GM21367 (cell line): Measurements from ENCODE around the gene DUSP22.
A peak's percentile ranks its signal among the peaks of the same experiment; 100 is the strongest.

ENCODE experiments used
- ATAC-seq: cut with Tn5 transposase; IDR thresholded peaks from one replicate; pipeline ENCODE4 v1.9.1; 2021; ENCODE audit not compliant: unreplicated experiment

The DUSP22 gene

GRCh38 chr6:308768-309167 lies 16.5 kb downstream of the DUSP22 start:
- ATAC-seq, result no peak

- no peak for ATAC-seq
Observed at GRCh38 chr6:309947-310346, 17.7 kb downstream of the DUSP22 start.

- no peak for ATAC-seq
Observed at GRCh38 chr6:310671-311070, 18.4 kb downstream of the DUSP22 start.

GRCh38 chr6:311679-312220 lies 19.5 kb downstream of the DUSP22 start:
- no peak for ATAC-seq

- ATAC-seq, result no peak
Observed at GRCh38 chr6:313087-313486, 20.8 kb downstream of the DUSP22 start.

- no peak for ATAC-seq
Observed at GRCh38 chr6:313917-314316, 21.6 kb downstream of the DUSP22 start.

- ATAC-seq, result no peak
Observed at GRCh38 chr6:314377-314776, 22.1 kb downstream of the DUSP22 start.

DNA sequence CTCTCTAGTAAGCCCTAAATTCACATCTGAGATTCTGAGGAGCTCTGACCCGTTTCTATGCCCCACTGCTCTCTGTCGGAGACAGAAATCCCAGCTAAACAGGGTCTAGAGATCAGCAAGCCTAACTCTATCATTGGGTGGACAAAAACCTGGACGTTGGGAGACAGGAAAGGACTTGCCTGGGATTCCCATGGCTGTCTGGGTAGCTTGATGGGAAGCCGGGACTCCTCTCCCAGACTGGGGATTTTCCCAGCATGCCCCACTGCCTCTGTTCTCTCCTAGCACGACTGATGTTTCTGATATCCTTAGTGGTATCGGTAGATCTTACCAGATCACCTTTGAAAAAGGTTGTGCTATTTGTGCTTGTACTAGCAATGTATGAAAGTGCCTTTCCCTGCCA lies 22.9 kb downstream of the DUSP22 start:
- ATAC-seq, result no peak

GRCh38 chr6:315921-316752 lies 23.9 kb downstream of the DUSP22 start:
- no peak for ATAC-seq

- no peak for ATAC-seq
Observed at GRCh38 chr6:316753-317038, 24.4 kb downstream of the DUSP22 start.

- ATAC-seq, result no peak
Observed at GRCh38 chr6:317060-317447, 24.8 kb downstream of the DUSP22 start.

- peak; percentile 21 for ATAC-seq
Observed at GRCh38 chr6:317448-318144, 25.3 kb downstream of the DUSP22 start.

GRCh38 chr6:318243-318890 lies 26.1 kb downstream of the DUSP22 start:
- no peak for ATAC-seq

- ATAC-seq, result peak; percentile 37
Observed at GRCh38 chr6:319177-320131, 27.2 kb downstream of the DUSP22 start.

DNA sequence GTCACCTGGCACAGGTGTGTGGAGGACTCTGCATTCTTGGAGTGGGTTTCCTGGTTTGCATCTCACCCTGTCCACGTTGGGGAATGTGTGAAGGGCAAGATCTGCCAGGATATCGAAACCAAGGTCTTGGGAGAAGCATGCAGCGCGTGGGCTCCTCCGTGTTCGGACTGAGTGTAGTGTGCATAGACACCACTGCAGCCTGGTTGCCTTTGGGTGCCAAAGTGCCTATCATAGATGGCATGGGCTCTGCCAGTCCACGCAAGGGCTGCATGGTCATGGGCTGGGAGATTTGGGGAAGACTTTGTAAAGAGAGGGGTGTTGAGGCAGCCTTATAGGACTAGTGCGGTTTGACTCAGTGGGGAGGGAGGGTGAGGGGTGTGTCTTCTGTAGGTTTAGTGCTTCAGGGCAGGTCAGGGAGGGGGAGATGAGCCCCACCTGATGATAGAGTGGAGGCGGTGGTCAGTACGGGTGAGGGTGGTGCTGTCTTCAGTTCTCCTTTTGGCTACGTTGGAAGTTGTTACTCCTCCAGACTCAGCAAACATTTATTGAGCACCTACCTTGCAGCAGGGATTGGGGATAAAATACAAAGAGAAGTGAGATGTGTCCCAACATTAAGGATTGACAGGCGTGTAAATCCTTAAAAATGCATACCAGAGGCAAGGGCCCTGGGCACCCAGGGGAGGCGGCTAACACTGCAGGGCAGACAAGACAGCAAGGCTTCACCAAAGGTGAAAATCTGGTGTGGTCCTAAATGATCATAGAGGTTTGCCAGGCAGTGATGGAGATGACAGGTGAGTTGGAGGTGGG lies 28.3 kb downstream of the DUSP22 start:
- ATAC-seq, result no peak

DNA sequence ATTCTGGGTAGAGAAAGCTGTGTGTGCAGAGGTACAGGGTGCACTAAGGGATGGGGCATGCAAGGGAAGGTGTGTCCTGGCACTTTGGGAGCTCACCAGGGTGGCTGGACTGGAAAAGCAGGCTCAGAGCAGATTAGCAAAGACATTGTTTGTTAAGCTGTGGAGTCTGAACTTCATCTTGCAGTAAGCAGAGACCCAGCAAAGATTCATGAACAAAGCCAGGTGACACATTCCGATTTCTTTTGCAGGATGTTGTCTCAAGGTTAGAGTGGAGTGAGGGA lies 28.8 kb downstream of the DUSP22 start:
- no peak for ATAC-seq

DNA sequence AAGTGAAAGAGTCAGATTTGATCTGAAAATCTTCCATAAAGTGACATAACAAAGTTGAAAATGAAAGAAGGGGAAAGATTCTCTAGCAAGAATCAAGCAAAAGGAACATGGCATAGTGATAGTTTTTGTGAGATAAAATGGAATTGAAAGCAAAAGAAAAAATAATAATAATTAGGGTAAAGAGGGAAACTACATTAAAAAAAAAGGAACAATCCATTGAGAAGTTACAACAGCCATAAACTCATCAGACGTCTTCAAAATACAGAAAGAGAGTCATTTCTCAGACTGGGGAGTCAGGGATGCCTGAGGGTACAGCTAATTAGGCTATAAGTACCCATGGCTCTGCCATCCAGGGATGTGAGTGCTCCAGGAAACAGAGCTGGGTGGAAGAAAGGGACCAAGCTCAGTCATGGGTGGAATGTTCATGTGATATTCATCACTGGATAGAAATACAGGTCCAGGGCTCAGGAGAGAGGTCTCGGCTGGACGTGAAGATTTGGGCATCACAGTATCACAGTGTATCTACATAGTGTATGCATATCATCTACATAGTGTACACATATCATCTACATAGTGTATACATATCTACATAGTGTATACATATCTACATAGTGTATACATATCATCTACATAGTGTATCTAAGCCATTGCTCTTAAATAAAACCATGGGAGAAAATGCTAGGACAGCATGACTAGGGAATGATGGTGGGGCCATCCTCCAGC lies 29.4 kb downstream of the DUSP22 start:
- ATAC-seq, result no peak

DNA sequence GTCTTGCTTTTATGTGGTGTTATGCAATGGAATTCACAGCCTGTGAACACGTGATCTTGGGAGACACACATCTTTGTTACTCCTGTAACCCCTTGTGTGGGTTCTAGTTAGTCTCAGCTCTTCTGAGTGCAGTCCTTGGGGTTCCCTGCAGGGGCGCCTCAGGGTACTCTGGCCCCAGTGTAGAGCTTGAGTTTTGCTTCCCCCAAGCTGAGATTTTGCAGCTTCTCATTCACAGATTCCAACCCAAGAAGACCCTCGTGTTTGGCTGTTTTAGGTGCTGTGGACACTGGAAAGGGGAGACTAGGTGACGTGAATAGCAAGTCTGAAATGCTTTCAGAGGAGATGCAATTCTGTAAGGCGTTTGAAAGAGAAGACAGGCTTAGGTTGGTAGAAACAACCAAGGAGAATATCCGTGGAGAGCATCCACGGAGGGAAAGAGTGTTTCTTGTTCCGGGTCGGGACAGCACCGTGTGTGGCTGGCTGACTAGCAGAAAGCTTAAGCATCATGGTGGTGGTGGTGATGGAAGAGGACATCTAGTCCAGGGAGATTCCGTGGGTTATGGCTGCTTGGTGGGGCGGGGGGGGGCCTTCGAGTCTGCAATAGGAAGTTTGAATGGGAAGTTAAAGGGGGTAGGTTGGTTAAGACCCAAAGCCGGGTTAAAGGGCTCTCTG lies 30.1 kb downstream of the DUSP22 start:
- ATAC-seq, result no peak
